ENCODE data around the gene SLC7A14. TPM values are rescaled to one million over a fixed set of nuclear protein-coding genes. Genes with fewer than 3 reads are reported as not detected.

The SLC7A14 gene
- total and polyA plus RNA-seq, 2 of the 13 experiments (the other 11 are each of a cell fraction or from before 2014, with no cell fraction given), result not detected

DNA sequence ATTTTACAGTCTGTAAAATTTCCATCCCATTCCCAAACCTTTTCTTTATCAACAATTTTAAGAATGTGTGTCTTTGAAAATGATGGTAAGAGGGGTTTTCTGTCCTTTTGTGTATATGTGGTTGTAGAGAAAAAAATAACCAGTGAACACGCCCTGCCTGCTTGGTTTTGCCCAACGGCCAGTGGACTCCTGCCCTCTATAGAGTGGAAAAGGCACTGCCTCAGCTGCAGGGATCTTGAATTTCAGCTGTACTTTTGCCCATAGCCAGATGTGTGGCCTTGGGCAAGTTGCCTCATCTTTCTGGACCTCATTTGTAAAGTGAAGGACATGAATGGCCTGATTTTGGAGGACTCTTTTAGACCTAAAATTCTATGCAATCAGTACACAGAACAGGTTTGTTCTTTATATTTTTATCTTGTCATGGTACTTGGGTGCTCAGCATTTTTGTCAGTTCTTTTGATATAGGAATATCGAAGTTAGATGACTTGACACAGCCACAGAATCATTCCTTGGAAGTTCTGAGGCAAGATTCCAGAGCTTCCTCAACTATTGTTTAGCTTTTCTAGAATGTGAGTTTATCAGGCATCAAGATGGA lies 86.2 kb downstream of the SLC7A14 start (continued):
- TF ChIP-seq HNRNPL (IDR thresholded peaks at IDR 0.05; ENCODE audit: low read depth, low read length), result no peak
- no peak for TF ChIP-seq GATAD1 (CRISPR knock-in tag; IDR thresholded peaks at IDR 0.05)
- 0 out of 2 replicates have a peak, but pooled peaks have one; percentile 45 for TF ChIP-seq RXRB (CRISPR knock-in tag; IDR thresholded peaks at IDR 0.05; ENCODE audit: borderline replicate concordance)
- no peak for TF ChIP-seq RBAK (CRISPR knock-in tag; IDR thresholded peaks at IDR 0.05)
- no peak for TF ChIP-seq HOXA9 (CRISPR knock-in tag; IDR thresholded peaks at IDR 0.05; ENCODE audit: borderline replicate concordance)
- TF ChIP-seq, protein P1, sequence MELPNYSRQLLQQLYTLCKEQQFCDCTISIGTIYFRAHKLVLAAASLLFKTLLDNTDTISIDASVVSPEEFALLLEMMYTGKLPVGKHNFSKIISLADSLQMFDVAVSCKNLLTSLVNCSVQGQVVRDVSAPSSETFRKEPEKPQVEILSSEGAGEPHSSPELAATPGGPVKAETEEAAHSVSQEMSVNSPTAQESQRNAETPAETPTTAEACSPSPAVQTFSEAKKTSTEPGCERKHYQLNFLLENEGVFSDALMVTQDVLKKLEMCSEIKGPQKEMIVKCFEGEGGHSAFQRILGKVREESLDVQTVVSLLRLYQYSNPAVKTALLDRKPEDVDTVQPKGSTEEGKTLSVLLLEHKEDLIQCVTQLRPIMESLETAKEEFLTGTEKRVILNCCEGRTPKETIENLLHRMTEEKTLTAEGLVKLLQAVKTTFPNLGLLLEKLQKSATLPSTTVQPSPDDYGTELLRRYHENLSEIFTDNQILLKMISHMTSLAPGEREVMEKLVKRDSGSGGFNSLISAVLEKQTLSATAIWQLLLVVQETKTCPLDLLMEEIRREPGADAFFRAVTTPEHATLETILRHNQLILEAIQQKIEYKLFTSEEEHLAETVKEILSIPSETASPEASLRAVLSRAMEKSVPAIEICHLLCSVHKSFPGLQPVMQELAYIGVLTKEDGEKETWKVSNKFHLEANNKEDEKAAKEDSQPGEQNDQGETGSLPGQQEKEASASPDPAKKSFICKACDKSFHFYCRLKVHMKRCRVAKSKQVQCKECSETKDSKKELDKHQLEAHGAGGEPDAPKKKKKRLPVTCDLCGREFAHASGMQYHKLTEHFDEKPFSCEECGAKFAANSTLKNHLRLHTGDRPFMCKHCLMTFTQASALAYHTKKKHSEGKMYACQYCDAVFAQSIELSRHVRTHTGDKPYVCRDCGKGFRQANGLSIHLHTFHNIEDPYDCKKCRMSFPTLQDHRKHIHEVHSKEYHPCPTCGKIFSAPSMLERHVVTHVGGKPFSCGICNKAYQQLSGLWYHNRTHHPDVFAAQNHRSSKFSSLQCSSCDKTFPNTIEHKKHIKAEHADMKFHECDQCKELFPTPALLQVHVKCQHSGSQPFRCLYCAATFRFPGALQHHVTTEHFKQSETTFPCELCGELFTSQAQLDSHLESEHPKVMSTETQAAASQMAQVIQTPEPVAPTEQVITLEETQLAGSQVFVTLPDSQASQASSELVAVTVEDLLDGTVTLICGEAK (IDR thresholded peaks at IDR 0.05), result no peak
- TF ChIP-seq, protein P1 (CRISPR knock-in tag; IDR thresholded peaks at IDR 0.05), result no peak
- TF ChIP-seq ZNF775 (CRISPR knock-in tag; IDR thresholded peaks at IDR 0.05; ENCODE audit: borderline replicate concordance), result no peak
- TF ChIP-seq ZNF382 (CRISPR knock-in tag; IDR thresholded peaks at IDR 0.05; ENCODE audit: borderline replicate concordance), result no peak
- TF ChIP-seq, protein P2, sequence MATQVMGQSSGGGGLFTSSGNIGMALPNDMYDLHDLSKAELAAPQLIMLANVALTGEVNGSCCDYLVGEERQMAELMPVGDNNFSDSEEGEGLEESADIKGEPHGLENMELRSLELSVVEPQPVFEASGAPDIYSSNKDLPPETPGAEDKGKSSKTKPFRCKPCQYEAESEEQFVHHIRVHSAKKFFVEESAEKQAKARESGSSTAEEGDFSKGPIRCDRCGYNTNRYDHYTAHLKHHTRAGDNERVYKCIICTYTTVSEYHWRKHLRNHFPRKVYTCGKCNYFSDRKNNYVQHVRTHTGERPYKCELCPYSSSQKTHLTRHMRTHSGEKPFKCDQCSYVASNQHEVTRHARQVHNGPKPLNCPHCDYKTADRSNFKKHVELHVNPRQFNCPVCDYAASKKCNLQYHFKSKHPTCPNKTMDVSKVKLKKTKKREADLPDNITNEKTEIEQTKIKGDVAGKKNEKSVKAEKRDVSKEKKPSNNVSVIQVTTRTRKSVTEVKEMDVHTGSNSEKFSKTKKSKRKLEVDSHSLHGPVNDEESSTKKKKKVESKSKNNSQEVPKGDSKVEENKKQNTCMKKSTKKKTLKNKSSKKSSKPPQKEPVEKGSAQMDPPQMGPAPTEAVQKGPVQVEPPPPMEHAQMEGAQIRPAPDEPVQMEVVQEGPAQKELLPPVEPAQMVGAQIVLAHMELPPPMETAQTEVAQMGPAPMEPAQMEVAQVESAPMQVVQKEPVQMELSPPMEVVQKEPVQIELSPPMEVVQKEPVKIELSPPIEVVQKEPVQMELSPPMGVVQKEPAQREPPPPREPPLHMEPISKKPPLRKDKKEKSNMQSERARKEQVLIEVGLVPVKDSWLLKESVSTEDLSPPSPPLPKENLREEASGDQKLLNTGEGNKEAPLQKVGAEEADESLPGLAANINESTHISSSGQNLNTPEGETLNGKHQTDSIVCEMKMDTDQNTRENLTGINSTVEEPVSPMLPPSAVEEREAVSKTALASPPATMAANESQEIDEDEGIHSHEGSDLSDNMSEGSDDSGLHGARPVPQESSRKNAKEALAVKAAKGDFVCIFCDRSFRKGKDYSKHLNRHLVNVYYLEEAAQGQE (IDR thresholded peaks at IDR 0.05; ENCODE audit: borderline replicate concordance in 1 of 2, low read depth in 1 of 2, low read length in 2 of 2), result no peak
- no peak for TF ChIP-seq ZNF761 (CRISPR knock-in tag; conservative IDR thresholded peaks at IDR 0.05)
- no peak for TF ChIP-seq JARID2 (CRISPR knock-in tag; IDR thresholded peaks at IDR 0.05; ENCODE audit: insufficient replicate concordance)
- no peak for TF ChIP-seq KLF16 (CRISPR knock-in tag; IDR thresholded peaks at IDR 0.05)
- no peak for TF ChIP-seq MZF1 (CRISPR knock-in tag; IDR thresholded peaks at IDR 0.05; ENCODE audit: borderline replicate concordance)
- TF ChIP-seq, protein P3, sequence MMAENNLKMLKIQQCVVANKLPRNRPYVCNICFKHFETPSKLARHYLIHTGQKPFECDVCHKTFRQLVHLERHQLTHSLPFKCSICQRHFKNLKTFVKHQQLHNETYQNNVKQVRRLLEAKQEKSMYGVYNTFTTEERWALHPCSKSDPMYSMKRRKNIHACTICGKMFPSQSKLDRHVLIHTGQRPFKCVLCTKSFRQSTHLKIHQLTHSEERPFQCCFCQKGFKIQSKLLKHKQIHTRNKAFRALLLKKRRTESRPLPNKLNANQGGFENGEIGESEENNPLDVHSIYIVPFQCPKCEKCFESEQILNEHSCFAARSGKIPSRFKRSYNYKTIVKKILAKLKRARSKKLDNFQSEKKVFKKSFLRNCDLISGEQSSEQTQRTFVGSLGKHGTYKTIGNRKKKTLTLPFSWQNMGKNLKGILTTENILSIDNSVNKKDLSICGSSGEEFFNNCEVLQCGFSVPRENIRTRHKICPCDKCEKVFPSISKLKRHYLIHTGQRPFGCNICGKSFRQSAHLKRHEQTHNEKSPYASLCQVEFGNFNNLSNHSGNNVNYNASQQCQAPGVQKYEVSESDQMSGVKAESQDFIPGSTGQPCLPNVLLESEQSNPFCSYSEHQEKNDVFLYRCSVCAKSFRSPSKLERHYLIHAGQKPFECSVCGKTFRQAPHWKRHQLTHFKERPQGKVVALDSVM (CRISPR knock-in tag; IDR thresholded peaks at IDR 0.05), result no peak
